H1 (cell line): Measurements from ENCODE around the gene DAZAP1. TPM values are rescaled to one million over a fixed set of nuclear protein-coding genes. Genes with fewer than 3 reads are reported as not detected.
A peak's percentile ranks its signal among the peaks of the same experiment; 100 is the strongest.

ENCODE experiments used
- CTCF ChIA-PET: fragments of 300-600 bp; sonication (Branson Sonifier 250); formaldehyde crosslinking; loops from one replicate; lab custom pipeline; 2021; ENCODE audit not compliant: partially characterized antibody; lab: Charles Lee
- POLR2A ChIA-PET: fragments of 300-600 bp; sonication (Branson Sonifier 250); formaldehyde crosslinking; loops from one replicate; lab custom pipeline; 2021; ENCODE audit warnings: inconsistent platforms; ENCODE audit not compliant: partially characterized antibody; lab: Charles Lee
- DNase-seq, 2 experiments: peaks; one replicate each; pipeline versions ENCODE4 v3.0.0 to v3.0.0-alpha.2; 2010 to 2022; ENCODE audit warnings: low spot score in 2 of 2, low read depth in 1 of 2, mixed read lengths in 1 of 2
- FAIRE-seq: peaks from 2 replicates; lab custom pipeline; 2011; peaks lifted over from hg19 to GRCh38; lab: Jason Lieb, UNC
- H2AFZ ChIP-seq: 2 replicates; pipeline ENCODE4 v1.8.1; 2012; ENCODE audit warnings: low read length, inconsistent platforms
- H2AK5ac ChIP-seq: 2 replicates; pipeline ENCODE4 v1.6.1; 2013; ENCODE audit warnings: low read depth, low read length
- H2BK120ac ChIP-seq: replicated peaks from 2 replicates; pipeline ENCODE3; 2013; ENCODE audit warnings: low read depth, low read length, inconsistent platforms
- H2BK12ac ChIP-seq: 2 replicates; pipeline ENCODE4 v1.6.1; 2013; ENCODE audit warnings: low read depth, low read length
- H2BK15ac ChIP-seq: 2 replicates; pipeline ENCODE4 v1.6.1; 2013; ENCODE audit warnings: low read length
- H2BK20ac ChIP-seq: 2 replicates; pipeline ENCODE4 v1.6.1; 2013; ENCODE audit warnings: low read length
- H2BK5ac ChIP-seq: 2 replicates; pipeline ENCODE4 v1.6.1; 2013; ENCODE audit warnings: low read depth, low read length
- H3K14ac ChIP-seq: 2 replicates; pipeline ENCODE4 v1.6.1; 2013; ENCODE audit warnings: inconsistent platforms; ENCODE audit not compliant: insufficient read length
- H3K18ac ChIP-seq: 2 replicates; pipeline ENCODE4 v1.6.1; 2013; ENCODE audit warnings: low read length; ENCODE audit errors: extremely low read depth
- H3K23ac ChIP-seq: 2 replicates; pipeline ENCODE4 v1.6.1; 2013; ENCODE audit warnings: inconsistent platforms; ENCODE audit not compliant: insufficient read length
- H3K23me2 ChIP-seq: 2 replicates; pipeline ENCODE4 v1.6.1; 2013; ENCODE audit warnings: low read depth, low read length
- H3K27ac ChIP-seq: 2 replicates; pipeline ENCODE4 v1.6.1; 2011; ENCODE audit warnings: low read depth, low read length, inconsistent platforms
- H3K27me3 ChIP-seq, 4 experiments: replicated peaks in 1 of 4; 1 replicate in 1 of 4; 2 replicates in 3 of 4; pipeline versions ENCODE4 v1.6.1 to v1.8.1; 2011 to 2013; ENCODE audit warnings: low read length in 3 of 4, mild to moderate bottlenecking in 3 of 4, inconsistent platforms in 2 of 4, mixed read lengths in 2 of 4, moderate library complexity in 1 of 4; ENCODE audit not compliant: control insufficient read depth in 3 of 4, insufficient read depth in 3 of 4; ENCODE audit errors: extremely low read depth in 1 of 4
- H3K36me3 ChIP-seq, 4 experiments: 2 replicates each; pipeline versions ENCODE4 v1.6.1 to v1.8.1; 2011 to 2013; ENCODE audit warnings: mild to moderate bottlenecking in 4 of 4, low read length in 3 of 4, moderate library complexity in 2 of 4, control low read depth in 1 of 4, inconsistent platforms in 1 of 4; ENCODE audit not compliant: insufficient read depth in 4 of 4, control insufficient read depth in 2 of 4
- H3K4ac ChIP-seq: replicated peaks from 2 replicates; pipeline ENCODE3; 2013; ENCODE audit warnings: low read length, low read depth, mixed read lengths, inconsistent platforms; ENCODE audit not compliant: insufficient read length
- H3K4me1 ChIP-seq, 4 experiments: replicated peaks in 1 of 4; 1 replicate in 1 of 4; 2 replicates in 3 of 4; pipeline versions ENCODE4 v1.6.1 to v1.8.1; 2011 to 2013; ENCODE audit warnings: low read length in 3 of 4, inconsistent platforms in 2 of 4, mixed read lengths in 1 of 4; ENCODE audit not compliant: insufficient read depth in 4 of 4, control insufficient read depth in 3 of 4
- H3K4me2 ChIP-seq, 2 experiments: 2 replicates each; pipeline versions ENCODE4 v1.6.1 to v1.8.1; 2011 to 2013; ENCODE audit warnings: low read depth in 2 of 2, low read length in 2 of 2, control low read depth in 1 of 2, inconsistent platforms in 1 of 2, mild to moderate bottlenecking in 1 of 2; ENCODE audit not compliant: insufficient read depth in 1 of 2
- H3K4me3 ChIP-seq, 4 experiments: fragments of 200-600, 300-600 bp in 1 of 4; sonication (generic), shearing (Covaris generic), sonication (Bioruptor Twin) in 1 of 4; 2 replicates each; pipeline versions ENCODE4 v1.5.1 to v1.8.1; 2011 to 2016; ENCODE audit warnings: low read length in 4 of 4, low read depth in 3 of 4, control low read depth in 2 of 4, inconsistent platforms in 2 of 4, mild to moderate bottlenecking in 2 of 4, mixed read lengths in 1 of 4, moderate library complexity in 1 of 4; ENCODE audit not compliant: insufficient read depth in 2 of 4; ENCODE audit errors: extremely low read depth in 1 of 4
- H3K56ac ChIP-seq: replicated peaks from 2 replicates; pipeline ENCODE3; 2013; ENCODE audit warnings: low read depth, mild to moderate bottlenecking, mixed read lengths, low read length, inconsistent platforms; ENCODE audit not compliant: insufficient read length
- H3K79me1 ChIP-seq: 2 replicates; pipeline ENCODE4 v1.6.1; 2013; ENCODE audit warnings: low read depth, low read length, control low read depth
- H3K79me2 ChIP-seq, 2 experiments: 2 replicates each; pipeline versions ENCODE4 v1.6.1 to v1.8.1; 2012 to 2013; ENCODE audit warnings: low read length in 2 of 2, mild to moderate bottlenecking in 2 of 2, inconsistent platforms in 1 of 2; ENCODE audit not compliant: insufficient read depth in 2 of 2, control insufficient read depth in 1 of 2
- H3K9ac ChIP-seq, 4 experiments: replicated peaks in 1 of 4; 1 replicate in 1 of 4; 2 replicates in 3 of 4; pipeline versions ENCODE4 v1.6.1 to v1.8.1; 2011 to 2013; ENCODE audit warnings: low read depth in 3 of 4, low read length in 3 of 4, control low read depth in 2 of 4, mild to moderate bottlenecking in 2 of 4, moderate library complexity in 2 of 4, inconsistent platforms in 1 of 4; ENCODE audit errors: extremely low read depth in 1 of 4
- H3K9me3 ChIP-seq, 2 experiments: 2 replicates each; pipeline versions ENCODE4 v1.6.1 to v1.8.1; 2012 to 2013; ENCODE audit warnings: mild to moderate bottlenecking in 2 of 2, moderate library complexity in 2 of 2, control low read depth in 1 of 2, inconsistent platforms in 1 of 2, low read depth in 1 of 2, low read length in 1 of 2, mixed read lengths in 1 of 2; ENCODE audit not compliant: insufficient read depth in 2 of 2
- H4K20me1 ChIP-seq, 2 experiments: replicated peaks in 1 of 2; 2 replicates each; pipeline versions ENCODE3 to v1.8.1; 2011 to 2013; ENCODE audit warnings: inconsistent platforms in 2 of 2, low read length in 2 of 2, mild to moderate bottlenecking in 1 of 2; ENCODE audit not compliant: insufficient read depth in 2 of 2, control insufficient read depth in 1 of 2
- H4K5ac ChIP-seq: 2 replicates; pipeline ENCODE4 v1.6.1; 2013; ENCODE audit warnings: low read length, low read depth, mixed read lengths, inconsistent platforms; ENCODE audit not compliant: insufficient read length
- H4K8ac ChIP-seq: 2 replicates; pipeline ENCODE4 v1.8.0; 2013; ENCODE audit warnings: mild to moderate bottlenecking, moderate library complexity, low read length, inconsistent platforms; ENCODE audit not compliant: insufficient read depth; ENCODE audit errors: extremely low read depth
- H4K91ac ChIP-seq: replicated peaks from 2 replicates; pipeline ENCODE3; 2013; ENCODE audit warnings: low read length, mixed read lengths, inconsistent platforms; ENCODE audit not compliant: insufficient read length
- WGBS, 2 experiments: shearing (Covaris generic) in 1 of 2; methylation state at CpG; one replicate each; pipeline versions ENCODE4 v1.1.6 to v1.1.7; 2013 to 2015; ENCODE audit warnings: low lambda C conversion rate in 2 of 2, mixed read lengths in 2 of 2, inconsistent platforms in 1 of 2, low coverage in 1 of 2, missing lambda C conversion rate in 1 of 2; ENCODE audit not compliant: insufficient replicate concordance in 2 of 2, insufficient coverage in 1 of 2, insufficient read length in 1 of 2; ENCODE audit errors: extremely low coverage in 1 of 2, missing lambda C conversion rate in 1 of 2; 5-methylcytosine and 5-hydroxymethylcytosine counted together
- polyA plus RNA-seq, 7 experiments: library from polyadenylated mRNA; depleted of rRNA in 3 of 7; stranded (reverse) in 5 of 7; unstranded in 2 of 7; fragments of >200 nt in 5 of 7; fragments of 200-250 nt in 2 of 7; gene quantifications; 1 replicate in 5 of 7; 2 replicates in 1 of 7; 4 replicates in 1 of 7; pipeline versions ENCODE4 v1.2.1 to v1.2.3, GENCODE V29; 2011 to 2013; ENCODE audit warnings: missing spikeins in 2 of 7, mixed read lengths in 2 of 7
- total RNA-seq: library from RNA; stranded (reverse); fragmentation: NEBNext Ultra II Directional; extraction: Animal tissue kit (Norgen Biotek cat#: 25700); gene quantifications from 2 replicates; pipeline ENCODE4 v1.2.1, GENCODE V29; 2021
- TF ChIP-seq, protein P1 (sequence below): IDR thresholded peaks from 2 replicates; pipeline ENCODE4 v1.6.1; 2012; ENCODE audit warnings: inconsistent platforms

Gene DAZAP1
- total and polyA plus RNA-seq, 2 of the 8 experiments (the other 6 are each of a cell fraction or from before 2014, with no cell fraction given): 79.6 to 341 TPM

DNA sequence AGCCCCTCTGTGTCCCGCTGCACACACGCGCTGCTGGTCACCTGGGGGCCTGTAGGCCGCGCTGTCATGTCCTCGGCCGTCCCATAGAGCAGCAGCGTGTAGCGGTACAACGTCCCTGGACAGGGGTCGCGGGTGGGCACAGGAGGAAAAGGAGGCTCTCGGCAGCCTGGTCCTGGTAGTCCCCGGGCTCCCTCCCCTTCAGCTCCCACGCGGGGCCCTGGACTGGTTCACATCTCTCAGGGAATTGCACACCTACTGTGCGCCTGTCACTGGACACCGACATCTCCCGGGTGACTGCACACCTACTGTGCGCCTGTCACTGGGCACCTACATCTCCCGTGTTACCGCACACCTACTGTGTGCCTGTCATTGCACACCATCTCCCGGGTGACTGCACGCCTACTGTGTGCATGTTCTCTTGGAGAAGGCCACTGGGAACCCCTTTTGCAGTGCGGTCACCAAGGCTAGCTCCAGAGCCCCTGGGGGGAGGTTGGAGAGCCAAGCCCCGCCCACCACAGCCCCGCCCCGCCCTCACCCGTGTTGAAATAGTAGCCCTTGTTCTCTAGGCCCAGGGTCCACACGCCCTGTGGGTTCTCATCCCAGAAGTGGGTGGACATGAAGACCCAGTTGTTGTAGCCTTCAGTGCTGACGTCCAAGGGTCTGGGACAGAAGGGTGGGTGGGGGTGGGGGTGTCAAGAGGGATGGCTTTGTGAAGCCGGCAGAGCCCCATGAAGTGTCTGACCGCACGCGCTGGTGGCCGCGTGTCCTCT lies 75.2 kb downstream of the DAZAP1 start:
- H3K9ac ChIP-seq: no peak overlapping the region
- no peak overlapping the region for H3K23ac ChIP-seq
- TF ChIP-seq, protein P1, sequence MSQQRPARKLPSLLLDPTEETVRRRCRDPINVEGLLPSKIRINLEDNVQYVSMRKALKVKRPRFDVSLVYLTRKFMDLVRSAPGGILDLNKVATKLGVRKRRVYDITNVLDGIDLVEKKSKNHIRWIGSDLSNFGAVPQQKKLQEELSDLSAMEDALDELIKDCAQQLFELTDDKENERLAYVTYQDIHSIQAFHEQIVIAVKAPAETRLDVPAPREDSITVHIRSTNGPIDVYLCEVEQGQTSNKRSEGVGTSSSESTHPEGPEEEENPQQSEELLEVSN: no peak
- no peak overlapping the region for H2BK120ac ChIP-seq
- H3K14ac ChIP-seq: no peak overlapping the region
- POLR2A ChIA-PET: interaction anchor here (0.8 to 1.0 kb wide), 2 partner anchors 14 to 24 kb away, joined by 3 read pairs; no protein-coding TSS in a partner anchor
- H3K4me1 ChIP-seq: no peaks in the 10 kb centered on the region
- no peak overlapping the region for H3K27ac ChIP-seq
- H3K79me1 ChIP-seq: no peaks in the 10 kb centered on the region; the same call in 1 of the 2 replicates
- H2BK12ac ChIP-seq: no peak overlapping the region
- H3K56ac ChIP-seq: no peak overlapping the region
- no peak overlapping the region for H3K4me2 ChIP-seq
- no peak for FAIRE-seq
- no peak overlapping the region for H4K91ac ChIP-seq
- H3K36me3 ChIP-seq: no peaks in the 10 kb centered on the region; a peak in 1 of 8 replicates
- H4K8ac ChIP-seq: peak overlapping the region; percentile 68
- no peak overlapping the region for H2BK20ac ChIP-seq
- H3K4ac ChIP-seq: no peak overlapping the region
- peaks cover 5% of the 10 kb centered on the region; the same call in 1 of the 2 replicates for H3K23me2 ChIP-seq
- no peaks in the 10 kb centered on the region for H3K79me2 ChIP-seq
- H3K9me3 ChIP-seq: no peaks in the 10 kb centered on the region
- WGBS, 2 experiments: 86% methylated on average over 36 of the region's 37 CpGs; no CpG with 5 or more reads in 1 of the 2 experiments
- CTCF ChIA-PET: interaction anchor here (0.7 to 0.8 kb wide), 3 partner anchors 17 to 34 kb away, joined by 3 to 4 read pairs (median 3); no protein-coding TSS in a partner anchor
- H2BK5ac ChIP-seq: no peak overlapping the region
- no peak overlapping the region for H3K18ac ChIP-seq
- no peak for DNase-seq
- H3K27me3 ChIP-seq: no peaks in the 10 kb centered on the region
- no peak overlapping the region for H3K4me3 ChIP-seq
- no peak overlapping the region for H4K5ac ChIP-seq
- H2BK15ac ChIP-seq: no peak overlapping the region
- no peak overlapping the region for H2AFZ ChIP-seq
- H2AK5ac ChIP-seq: no peak overlapping the region
- no peaks in the 10 kb centered on the region for H4K20me1 ChIP-seq
